ENCODE measurements around the gene NKX1-1.

Gene NKX1-1

GRCh38 chr4:1403591-1404572, 2.4 kb downstream of the NKX1-1 start:
- Histone ChIP-seq H3K4me1 (ENCODE audit: control insufficient read depth in 1 of 2, insufficient read depth in 1 of 2, low read depth in 1 of 2, low read length in 1 of 2) (no peaks in the 10 kb centered on the region), H3K27ac (no peak overlapping the region), H3K4me3 (ENCODE audit: low read depth in 1 of 2, low read length in 1 of 2) (no peak overlapping the region), H3K9me3 (peaks cover 7% of the 10 kb centered on the region), H3K27me3 (peaks cover 95% of the 10 kb centered on the region), H3K36me3 (no peaks in the 10 kb centered on the region)
- TF ChIP-seq CTCF (IDR thresholded peaks at IDR 0.05) = no peak

- Histone ChIP-seq H3K27me3 (peaks cover 88% of the 10 kb centered on the region), H3K27ac (no peak overlapping the region), H3K4me3 (ENCODE audit: low read depth in 1 of 2, low read length in 1 of 2) (no peak overlapping the region), H3K4me1 (ENCODE audit: control insufficient read depth in 1 of 2, insufficient read depth in 1 of 2, low read depth in 1 of 2, low read length in 1 of 2) (no peaks in the 10 kb centered on the region), H3K36me3 (no peaks in the 10 kb centered on the region), H3K9me3 (peaks cover 11% of the 10 kb centered on the region)
- TF ChIP-seq CTCF (IDR thresholded peaks at IDR 0.05) = no peak
Observed at GRCh38 chr4:1403177-1403583, 3.1 kb downstream of the NKX1-1 start.

- H3K4me1 ChIP-seq (ENCODE audit: control insufficient read depth in 1 of 2, insufficient read depth in 1 of 2, low read depth in 1 of 2, low read length in 1 of 2) = no peaks in the 10 kb centered on the region
- TF ChIP-seq CTCF (IDR thresholded peaks at IDR 0.05) = no peak
- H3K36me3 ChIP-seq = no peaks in the 10 kb centered on the region
- H3K4me3 ChIP-seq (ENCODE audit: low read depth in 1 of 2, low read length in 1 of 2) = no peak overlapping the region
- no peak overlapping the region for H3K27ac ChIP-seq
- H3K27me3 ChIP-seq = peaks cover 83% of the 10 kb centered on the region
- H3K9me3 ChIP-seq = peaks cover 11% of the 10 kb centered on the region
Observed at GRCh38 chr4:1402516-1403091, 3.6 kb downstream of the NKX1-1 start.

- no peak for TF ChIP-seq CTCF (IDR thresholded peaks at IDR 0.05)
- H3K27me3 ChIP-seq = peaks cover 77% of the 10 kb centered on the region
Observed at GRCh38 chr4:1402021-1402515, 4.2 kb downstream of the NKX1-1 start.

GRCh38 chr4:1401409-1402020, 4.7 kb downstream of the NKX1-1 start:
- Histone ChIP-seq H3K4me3 (ENCODE audit: low read depth in 1 of 2, low read length in 1 of 2) (no peak overlapping the region), H3K36me3 (no peaks in the 10 kb centered on the region), H3K27ac (no peak overlapping the region), H3K4me1 (ENCODE audit: control insufficient read depth in 1 of 2, insufficient read depth in 1 of 2, low read depth in 1 of 2, low read length in 1 of 2) (no peaks in the 10 kb centered on the region), H3K27me3 (peaks cover 72% of the 10 kb centered on the region), H3K9me3 (peaks cover 20% of the 10 kb centered on the region)
- TF ChIP-seq CTCF (IDR thresholded peaks at IDR 0.05) = no peak

More at GRCh38 chr4:1402021-1402515, 4.2 kb downstream of the NKX1-1 start:
- no peaks in the 10 kb centered on the region for H3K4me1 ChIP-seq (ENCODE audit: control insufficient read depth in 1 of 2, insufficient read depth in 1 of 2, low read depth in 1 of 2, low read length in 1 of 2)
- no peaks in the 10 kb centered on the region for H3K36me3 ChIP-seq
- no peak overlapping the region for H3K4me3 ChIP-seq (ENCODE audit: low read depth in 1 of 2, low read length in 1 of 2)
- H3K9me3 ChIP-seq = peaks cover 16% of the 10 kb centered on the region
- no peak overlapping the region for H3K27ac ChIP-seq

Measured in neutrophil (primary cell).